Transverse colon (tissue), 4 donors: ENCODE results near the gene ARMC5. TPM values are rescaled to one million over a fixed set of nuclear protein-coding genes. Genes with fewer than 3 reads are reported as not detected.

ENCODE experiments used
- DNase-seq: peaks from one replicate; pipeline ENCODE4 v3.0.0-alpha.2; 2019
- H3K27ac ChIP-seq, 4 donors: fragments of 200-600 bp; sonication (generic); 2 replicates each; pipeline ENCODE4 v1.5.1; 2016 to 2018; ENCODE audit warnings: inconsistent platforms in 4 of 4
- H3K27me3 ChIP-seq: fragments of 200-600 bp; sonication (generic); 2 replicates; pipeline ENCODE4 v1.5.1; 2017; ENCODE audit warnings: inconsistent platforms
- H3K36me3 ChIP-seq, 4 donors: fragments of 200-600 bp; sonication (generic); 2 replicates each; pipeline ENCODE4 v1.5.1; 2017 to 2019; ENCODE audit warnings: inconsistent platforms in 4 of 4
- H3K4me1 ChIP-seq, 4 donors: fragments of 200-600 bp; sonication (generic); 2 replicates each; pipeline ENCODE4 v1.5.1; 2017 to 2020; ENCODE audit warnings: inconsistent platforms in 4 of 4
- H3K4me3 ChIP-seq, 4 donors: fragments of 200-600 bp; sonication (generic); 1 replicate in 1 of 4; 2 replicates in 3 of 4; pipeline versions ENCODE4 v1.5.1 to v1.6.1; 2017 to 2019; ENCODE audit warnings: inconsistent platforms in 4 of 4
- H3K9me3 ChIP-seq, 2 donors: fragments of 200-600 bp; sonication (generic); 2 replicates each; pipeline ENCODE4 v1.5.1; 2017 to 2019; ENCODE audit warnings: inconsistent platforms in 2 of 2
- EP300 ChIP-seq: sonication (generic); formaldehyde crosslinking; IDR thresholded peaks from one replicate; pipeline ENCODE4 v1.6.1; 2017; ENCODE audit warnings: antibody characterized with exemption, low read depth
- POLR2A ChIP-seq: fragments of 450-650 bp; IDR thresholded peaks from one replicate; pipeline ENCODE4 v1.6.1; 2016; ENCODE audit warnings: antibody characterized with exemption, mild to moderate bottlenecking, moderate library complexity
- POLR2AphosphoS5 ChIP-seq, 3 donors: sonication (generic); formaldehyde crosslinking; IDR thresholded peaks; one replicate each; pipeline ENCODE4 v1.6.1; 2016; ENCODE audit warnings: antibody characterized with exemption in 3 of 3
- WGBS, 2 donors: methylation state at CpG; one replicate each; pipeline ENCODE4 v1.1.5; 2018; ENCODE audit warnings: low coverage in 1 of 2; 5-methylcytosine and 5-hydroxymethylcytosine counted together
- in situ Hi-C, 4 donors: fragments of 200-750 bp; cut with MboI; loops; one replicate each; pipeline versions ENCODE4 v1.15.0 to v1.15.1; 2017; ENCODE audit warnings: low sequenced_read_pairs in 3 of 4, low pct_ligation_motif_present in 1 of 4, low pct_unique_long_range_greater_than_20kb in 1 of 4
- intact Hi-C: fragments of 100-400 bp; cut with DNase I; formaldehyde crosslinking; loops from one replicate; pipeline ENCODE4 v1.15.1; 2023; ENCODE audit warnings: low total_unique reads
- total RNA-seq, 4 donors: library from RNA; depleted of rRNA; stranded (reverse); fragments of >200 nt; gene quantifications; one replicate each; pipeline ENCODE4 v1.1.0, GENCODE V29; 2016
- TF ChIP-seq, protein P1 (sequence below), 5 experiments: fragments of 200-600 bp in 3 of 5; fragments of 450-650 bp in 2 of 5; sonication (generic) in 3 of 5; IDR thresholded peaks; 1 replicate in 2 of 5; 2 replicates in 3 of 5; pipeline ENCODE4 v1.5.1; 2016 to 2017; ENCODE audit warnings: antibody characterized with exemption in 5 of 5, inconsistent platforms in 3 of 5, mild to moderate bottlenecking in 2 of 5, moderate library complexity in 1 of 5

Gene ARMC5
- total RNA-seq, 4 donors from 2014 or later, result 3.2 to 17.6 (median 8.4) TPM

GRCh38 chr16:31471241-31471874 is 12.1 kb downstream of the ARMC5 start:
- no peak for DNase-seq
- Histone ChIP-seq H3K27me3 (no peaks in the 10 kb centered on the region), H3K36me3 (no peaks in the 10 kb centered on the region), H3K4me3 (peak overlapping the region; percentile 58 to 80 (median 66)), H3K4me1 (peaks cover 13 to 43% (median 32%) of the 10 kb centered on the region in 4 donors), H3K27ac (peak overlapping the region; percentile 90 to 98 (median 93)), H3K9me3 (no peaks in the 10 kb centered on the region)
- in situ Hi-C loops (loop anchor here in 2 of 4 donors (25.0 kb wide), 2 partner anchors 416 to 484 kb away; partner anchors contain the start of gene HSD3B7 (in 1 of the 2)), intact Hi-C loops (no loop called here)
- TF ChIP-seq, protein P1, sequence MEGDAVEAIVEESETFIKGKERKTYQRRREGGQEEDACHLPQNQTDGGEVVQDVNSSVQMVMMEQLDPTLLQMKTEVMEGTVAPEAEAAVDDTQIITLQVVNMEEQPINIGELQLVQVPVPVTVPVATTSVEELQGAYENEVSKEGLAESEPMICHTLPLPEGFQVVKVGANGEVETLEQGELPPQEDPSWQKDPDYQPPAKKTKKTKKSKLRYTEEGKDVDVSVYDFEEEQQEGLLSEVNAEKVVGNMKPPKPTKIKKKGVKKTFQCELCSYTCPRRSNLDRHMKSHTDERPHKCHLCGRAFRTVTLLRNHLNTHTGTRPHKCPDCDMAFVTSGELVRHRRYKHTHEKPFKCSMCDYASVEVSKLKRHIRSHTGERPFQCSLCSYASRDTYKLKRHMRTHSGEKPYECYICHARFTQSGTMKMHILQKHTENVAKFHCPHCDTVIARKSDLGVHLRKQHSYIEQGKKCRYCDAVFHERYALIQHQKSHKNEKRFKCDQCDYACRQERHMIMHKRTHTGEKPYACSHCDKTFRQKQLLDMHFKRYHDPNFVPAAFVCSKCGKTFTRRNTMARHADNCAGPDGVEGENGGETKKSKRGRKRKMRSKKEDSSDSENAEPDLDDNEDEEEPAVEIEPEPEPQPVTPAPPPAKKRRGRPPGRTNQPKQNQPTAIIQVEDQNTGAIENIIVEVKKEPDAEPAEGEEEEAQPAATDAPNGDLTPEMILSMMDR (IDR thresholded peaks at IDR 0.05), result no peak
- TF ChIP-seq POLR2A, result no peak
- no peak for TF ChIP-seq EP300
- TF ChIP-seq POLR2AphosphoS5 (IDR thresholded peaks at IDR 0.05), result no peak
- 49% methylated on average over 15 of the region's 15 CpGs; no CpG with 5 or more reads in 1 of the 2 donors for WGBS, 2 donors

DNA sequence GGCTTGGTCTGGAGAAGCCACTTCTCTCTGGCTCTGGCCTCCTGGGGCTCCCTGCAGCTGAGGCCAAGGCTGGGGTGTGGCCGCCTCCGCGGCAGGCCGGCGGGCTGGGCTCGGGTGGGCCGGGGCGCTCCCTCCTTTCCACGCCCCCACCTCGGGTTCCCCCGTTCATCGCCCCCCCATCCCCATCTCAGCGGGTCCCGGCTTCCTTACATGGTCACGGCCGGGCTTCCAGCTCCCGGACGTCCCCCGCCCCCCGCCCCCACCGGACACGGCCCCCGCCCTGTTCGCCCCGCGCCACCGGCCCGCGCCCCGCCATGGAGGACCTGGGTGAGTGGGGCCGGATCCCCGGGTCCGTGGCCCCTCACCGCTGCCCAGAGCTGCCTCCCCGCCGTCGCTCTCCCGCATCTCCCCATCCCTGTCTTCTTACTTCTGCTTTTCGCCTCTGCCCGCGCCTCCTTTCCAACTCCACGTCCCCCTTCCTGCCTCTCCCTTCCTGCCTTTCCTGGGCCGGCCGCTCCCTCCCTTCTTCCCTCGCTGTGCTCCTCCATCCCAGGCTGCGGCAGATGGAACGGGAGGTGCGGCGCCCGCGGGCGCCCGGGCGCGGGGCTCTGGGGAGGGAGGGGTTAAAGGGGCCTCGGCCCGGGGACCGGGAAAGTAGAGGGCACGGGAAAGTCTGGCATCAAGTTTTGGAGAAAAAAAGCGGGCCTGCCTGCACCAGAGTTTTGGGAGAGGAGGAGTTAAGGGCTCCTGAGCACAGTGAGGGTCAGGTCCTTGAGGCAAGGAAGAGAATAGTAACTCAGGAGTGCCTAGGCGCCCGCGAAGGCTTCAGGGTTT is 12.8 kb downstream of the ARMC5 start, which contains the start of gene TGFB1I1:
Gene TGFB1I1 (plus strand): TSS at position 278 of the 834 bp plus-strand sequence. CDS start 37 bp downstream, at position 315.
- in situ Hi-C loops, result loop anchor here in 2 of 4 donors (25.0 kb wide), 2 partner anchors 415 to 485 kb away; partner anchors contain the start of gene HSD3B7 (in 1 of the 2)
- Histone ChIP-seq H3K27ac (peak within 1 kb of the TSS; percentile 90 to 98 (median 93)), H3K4me3 (peak within 1 kb of the TSS; percentile 58 to 80 (median 66)), H3K27me3 (no peaks in the 10 kb centered on the region), H3K9me3 (no peaks in the 10 kb centered on the region), H3K4me1 (peaks cover 13 to 48% (median 36%) of the 10 kb centered on the region in 4 donors), H3K36me3 (no peaks in the 10 kb centered on the region)
- DNase-seq, result peak; percentile 68
- WGBS, 2 donors, result 0 to 3% methylated on average over 6 to 37 of the region's 63 CpGs
- intact Hi-C loops, result no loop called here
- TF ChIP-seq, protein P1 (IDR thresholded peaks at IDR 0.05), result no peak
- TF ChIP-seq POLR2AphosphoS5 (IDR thresholded peaks at IDR 0.05), result peak in 2 of 3 donors; percentile 25 to 37

DNA sequence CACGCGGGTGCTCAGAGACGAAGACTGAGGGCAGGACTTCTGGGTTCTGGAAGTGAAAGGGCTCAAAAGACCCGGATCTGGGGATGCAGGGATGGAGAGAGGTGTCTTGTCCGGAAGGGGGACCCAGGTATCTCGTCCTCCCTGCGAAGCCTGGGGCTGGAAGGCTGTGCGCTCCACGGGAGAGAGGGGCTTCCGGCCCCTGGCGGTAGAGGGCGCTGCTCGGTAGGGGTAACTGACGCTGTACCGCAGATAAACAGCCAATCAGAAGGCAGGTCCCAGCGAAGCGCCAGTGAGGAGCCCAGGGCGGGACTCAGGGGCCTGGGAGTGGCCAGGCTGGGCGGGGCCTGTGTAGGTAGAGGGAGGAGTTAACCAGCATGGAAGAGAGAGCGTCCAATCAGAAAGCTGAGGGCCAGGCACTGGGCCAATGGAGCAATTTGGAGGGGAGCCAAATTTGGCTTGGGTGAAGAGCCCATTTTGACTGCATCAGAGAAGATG is 13.5 kb downstream of the ARMC5 start:
- Histone ChIP-seq H3K4me3 (peak overlapping the region; percentile 58 to 80 (median 66)), H3K27me3 (no peaks in the 10 kb centered on the region), H3K27ac (peak overlapping the region; percentile 90 to 98 (median 93)), H3K9me3 (no peaks in the 10 kb centered on the region), H3K36me3 (no peaks in the 10 kb centered on the region), H3K4me1 (peaks cover 13 to 54% (median 39%) of the 10 kb centered on the region in 4 donors)
- intact Hi-C loops (no loop called here), in situ Hi-C loops (loop anchor here in 2 of 4 donors (25.0 kb wide), 2 partner anchors 415 to 485 kb away; partner anchors contain the start of gene HSD3B7 (in 1 of the 2))
- 29% methylated on average over 20 of the region's 20 CpGs; no CpG with 5 or more reads in 1 of the 2 donors for WGBS, 2 donors
- TF ChIP-seq, protein P1 (IDR thresholded peaks at IDR 0.05), result peak; percentile 68 to 85 (median 77)
- TF ChIP-seq EP300, result no peak
- TF ChIP-seq POLR2A, result no peak
- peak; percentile 25 to 47 (median 27) for TF ChIP-seq POLR2AphosphoS5 (IDR thresholded peaks at IDR 0.05)
- peak; percentile 93 for DNase-seq
